Measurements from ENCODE around the gene CHD6. TPM values are rescaled to one million over a fixed set of nuclear protein-coding genes. Genes with fewer than 3 reads are reported as not detected.

The CHD6 gene
- total RNA-seq, 2 experiments from 2014 or later: 18.4 to 19.5 TPM

DNA sequence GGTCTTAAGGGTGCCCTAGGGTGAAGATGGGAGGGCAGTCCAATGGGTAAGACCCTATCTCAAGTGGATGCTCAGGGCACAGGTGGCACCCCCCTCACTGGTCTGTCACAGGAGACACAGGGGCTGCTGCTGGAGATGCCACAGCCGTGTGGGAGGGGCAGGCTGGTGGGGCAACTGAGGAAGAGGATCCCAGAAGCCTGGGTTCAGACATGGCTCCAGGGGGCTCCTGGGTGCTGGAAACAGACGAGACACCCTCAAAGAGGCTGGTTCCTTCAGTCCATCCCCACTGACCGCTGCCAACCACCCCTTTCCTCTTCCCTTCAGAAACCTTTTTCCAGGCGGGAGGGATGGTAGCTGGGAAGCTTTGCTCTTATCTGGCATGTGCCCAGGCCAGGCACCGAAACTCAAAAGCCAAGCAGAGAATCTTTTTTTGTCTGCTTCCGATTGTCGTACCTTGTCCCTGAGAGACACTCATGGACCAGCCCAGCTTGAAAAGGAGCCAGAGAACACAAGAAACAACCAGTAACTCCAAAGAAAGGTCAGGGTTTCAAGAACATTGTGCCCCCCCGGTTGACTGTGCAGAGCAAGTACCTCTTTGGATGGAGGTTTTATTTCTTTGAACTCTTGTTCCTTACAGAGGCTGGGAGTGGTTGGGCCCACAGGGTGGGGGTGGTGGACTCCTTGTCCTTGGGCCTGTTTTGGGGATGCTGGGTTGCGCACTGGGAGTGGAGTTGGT, 223.1 kb downstream of the CHD6 start:
- no peaks in the 10 kb centered on the region for H3K27me3 Mint-ChIP-seq
- no peak overlapping the region for H3K4me3 Mint-ChIP-seq
- no peaks in the 10 kb centered on the region for H3K9me3 Mint-ChIP-seq
- H3K4me1 Mint-ChIP-seq: no peaks in the 10 kb centered on the region
- DNase-seq: no peak
- H3K27ac Mint-ChIP-seq: no peak overlapping the region
- H3K36me3 Mint-ChIP-seq: no peaks in the 10 kb centered on the region

- H3K4me1 Mint-ChIP-seq: no peaks in the 10 kb centered on the region
- H3K9me3 Mint-ChIP-seq: no peaks in the 10 kb centered on the region
- H3K36me3 Mint-ChIP-seq: no peaks in the 10 kb centered on the region
- H3K27me3 Mint-ChIP-seq: no peaks in the 10 kb centered on the region
- no peak overlapping the region for H3K27ac Mint-ChIP-seq
- DNase-seq: no peak
- H3K4me3 Mint-ChIP-seq: no peak overlapping the region
Measured at GRCh38 chr20:41394081-41394480, 224.1 kb downstream of the CHD6 start.

GRCh38 chr20:41393705-41394066, 224.5 kb downstream of the CHD6 start:
- Mint-ChIP-seq H3K27ac (no peak overlapping the region), H3K4me1 (no peaks in the 10 kb centered on the region), H3K4me3 (no peak overlapping the region), H3K36me3 (no peaks in the 10 kb centered on the region), H3K27me3 (no peaks in the 10 kb centered on the region), H3K9me3 (no peaks in the 10 kb centered on the region)
- DNase-seq: no peak

DNA sequence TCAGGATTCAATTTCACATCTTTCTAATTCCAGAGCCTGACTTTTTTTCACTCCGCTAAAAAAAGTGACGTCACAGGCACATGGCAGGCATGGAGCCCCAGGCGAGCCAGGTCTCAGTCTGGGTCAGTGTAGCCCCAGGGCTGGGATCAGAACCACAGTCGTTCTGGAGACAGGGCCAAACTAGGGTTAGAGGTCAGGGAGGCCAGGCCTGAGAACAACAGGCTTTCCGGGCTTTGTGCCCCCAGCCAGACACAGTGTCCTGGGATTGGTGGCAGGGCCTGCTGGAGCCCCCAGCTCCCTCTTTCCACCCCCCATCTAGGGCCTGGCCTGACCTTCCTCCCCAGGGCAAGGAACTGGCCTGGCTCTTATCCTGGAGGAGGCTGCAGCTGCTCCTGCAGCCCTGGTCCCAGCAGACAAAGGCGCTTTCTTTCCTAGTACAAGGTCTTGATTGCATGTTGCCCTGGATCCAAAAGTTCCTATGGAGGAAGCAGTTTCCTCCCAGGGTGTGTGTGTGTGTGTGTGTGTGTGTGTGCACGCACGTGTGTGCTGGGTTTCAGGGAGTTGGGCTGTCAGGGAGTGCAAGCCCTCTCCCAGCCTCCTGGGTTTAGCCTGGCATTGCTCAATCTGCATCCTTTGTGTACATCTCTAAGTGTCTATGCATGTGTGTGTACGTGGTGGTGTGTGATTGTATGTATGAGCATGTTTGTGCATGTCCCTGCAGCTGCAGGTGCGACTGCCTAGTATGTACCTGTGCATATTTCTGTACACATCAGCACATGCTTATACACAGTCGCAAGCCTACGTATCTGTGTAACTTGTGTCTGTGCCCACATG, 225.1 kb downstream of the CHD6 start:
- H3K27ac Mint-ChIP-seq: no peak overlapping the region
- H3K4me1 Mint-ChIP-seq: no peaks in the 10 kb centered on the region
- DNase-seq: no peak
- no peaks in the 10 kb centered on the region for H3K36me3 Mint-ChIP-seq
- H3K27me3 Mint-ChIP-seq: no peaks in the 10 kb centered on the region
- H3K4me3 Mint-ChIP-seq: no peak overlapping the region
- no peaks in the 10 kb centered on the region for H3K9me3 Mint-ChIP-seq

DNA sequence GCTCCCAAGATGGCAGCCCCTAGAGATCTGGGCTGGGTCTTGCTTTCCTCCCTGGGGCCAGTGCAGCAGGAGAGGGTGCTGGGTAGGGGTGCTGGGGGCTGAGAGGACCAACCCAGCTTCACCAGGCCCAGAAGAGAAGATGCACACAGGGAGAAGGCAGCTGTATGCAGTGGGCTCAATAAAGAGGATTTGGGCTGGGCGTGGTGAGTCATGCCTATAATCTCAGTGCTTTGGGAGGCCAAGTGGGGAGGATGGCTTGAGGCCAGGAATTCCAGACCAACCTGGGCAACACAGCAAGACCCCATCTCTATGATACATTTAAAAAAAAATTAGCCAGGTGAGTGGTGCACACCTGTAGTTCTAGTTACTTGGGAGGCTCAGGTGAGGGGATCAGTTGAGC, 225.9 kb downstream of the CHD6 start:
- Mint-ChIP-seq H3K9me3 (no peaks in the 10 kb centered on the region), H3K4me1 (no peaks in the 10 kb centered on the region), H3K27me3 (no peaks in the 10 kb centered on the region), H3K27ac (no peak overlapping the region), H3K4me3 (no peak overlapping the region), H3K36me3 (no peaks in the 10 kb centered on the region)
- DNase-seq: no peak

DNA sequence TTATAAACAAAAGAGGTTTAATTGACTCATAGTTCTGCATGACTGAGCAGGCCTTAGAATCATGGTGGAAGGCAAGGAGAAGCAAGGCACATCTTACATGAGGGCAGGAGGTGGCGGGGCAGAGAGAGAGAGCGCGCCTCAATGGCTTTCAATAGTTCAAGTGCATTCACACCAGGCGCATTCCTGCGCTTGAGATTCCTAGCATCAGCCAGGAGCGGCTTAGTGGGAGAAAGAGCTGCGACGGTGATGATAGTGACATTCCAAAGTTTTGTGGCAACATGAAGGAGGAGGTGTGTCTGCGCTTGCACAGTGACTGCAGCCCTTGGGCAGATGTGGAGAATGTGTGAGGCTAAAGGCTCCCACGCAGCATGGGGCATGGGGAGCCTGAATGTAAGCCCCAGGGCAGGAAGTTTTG, 226.6 kb downstream of the CHD6 start:
- Mint-ChIP-seq H3K27ac (no peak overlapping the region), H3K9me3 (no peaks in the 10 kb centered on the region), H3K4me3 (no peak overlapping the region), H3K27me3 (no peaks in the 10 kb centered on the region), H3K36me3 (no peaks in the 10 kb centered on the region), H3K4me1 (no peaks in the 10 kb centered on the region)
- DNase-seq: no peak

DNA sequence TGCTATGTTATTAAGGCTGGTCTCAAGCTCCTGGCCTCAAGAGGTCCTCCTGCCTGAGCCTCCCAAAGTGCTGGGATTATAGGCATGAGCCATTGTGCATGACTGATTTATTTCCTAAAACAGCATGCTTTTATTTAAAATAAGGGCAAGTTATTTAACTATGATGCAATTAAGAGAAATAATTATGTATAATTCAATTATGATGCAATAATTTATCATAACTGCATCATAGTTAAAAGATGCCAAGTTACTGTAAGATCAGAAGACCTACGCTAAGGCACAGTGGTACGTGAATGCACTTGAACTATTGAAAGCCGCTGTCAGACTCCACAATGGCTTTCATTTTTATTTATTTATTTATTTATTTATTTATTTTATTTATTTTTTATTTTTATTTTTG, 227.3 kb downstream of the CHD6 start:
- Mint-ChIP-seq H3K27ac (no peak overlapping the region), H3K27me3 (no peaks in the 10 kb centered on the region), H3K4me3 (no peak overlapping the region), H3K9me3 (no peaks in the 10 kb centered on the region), H3K36me3 (no peaks in the 10 kb centered on the region), H3K4me1 (no peaks in the 10 kb centered on the region)
- DNase-seq: no peak

DNA sequence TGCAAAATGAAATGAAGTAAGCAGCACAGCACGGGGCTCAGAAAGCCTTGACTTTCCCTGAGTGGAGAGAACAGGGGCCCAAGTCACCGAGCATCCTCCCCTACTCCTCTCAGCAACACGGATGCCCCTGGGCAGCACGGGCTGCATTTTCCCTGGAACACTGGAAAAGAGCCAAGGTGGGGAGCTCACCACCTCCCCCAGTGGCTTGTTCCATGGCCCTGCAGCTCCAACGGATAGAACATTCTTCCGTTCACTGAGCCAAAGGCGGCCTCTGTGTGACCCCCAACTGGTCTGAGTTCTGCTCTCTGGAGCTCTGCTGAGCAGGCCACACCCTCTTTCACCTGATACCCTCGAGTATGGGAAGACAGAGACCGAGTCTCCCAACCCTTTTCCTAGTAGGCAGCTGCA, 230.7 kb downstream of the CHD6 start:
- Mint-ChIP-seq H3K36me3 (no peaks in the 10 kb centered on the region), H3K27ac (no peak overlapping the region), H3K9me3 (peaks cover 2% of the 10 kb centered on the region), H3K4me1 (no peaks in the 10 kb centered on the region), H3K27me3 (peaks cover 7% of the 10 kb centered on the region), H3K4me3 (no peak overlapping the region)
- DNase-seq: no peak

GRCh38 chr20:41386502-41387427, 231.4 kb downstream of the CHD6 start:
- Mint-ChIP-seq H3K27ac (no peak overlapping the region), H3K4me1 (no peaks in the 10 kb centered on the region), H3K4me3 (no peak overlapping the region), H3K9me3 (peaks cover 2% of the 10 kb centered on the region), H3K36me3 (no peaks in the 10 kb centered on the region), H3K27me3 (peaks cover 7% of the 10 kb centered on the region)
- DNase-seq: no peak

DNA sequence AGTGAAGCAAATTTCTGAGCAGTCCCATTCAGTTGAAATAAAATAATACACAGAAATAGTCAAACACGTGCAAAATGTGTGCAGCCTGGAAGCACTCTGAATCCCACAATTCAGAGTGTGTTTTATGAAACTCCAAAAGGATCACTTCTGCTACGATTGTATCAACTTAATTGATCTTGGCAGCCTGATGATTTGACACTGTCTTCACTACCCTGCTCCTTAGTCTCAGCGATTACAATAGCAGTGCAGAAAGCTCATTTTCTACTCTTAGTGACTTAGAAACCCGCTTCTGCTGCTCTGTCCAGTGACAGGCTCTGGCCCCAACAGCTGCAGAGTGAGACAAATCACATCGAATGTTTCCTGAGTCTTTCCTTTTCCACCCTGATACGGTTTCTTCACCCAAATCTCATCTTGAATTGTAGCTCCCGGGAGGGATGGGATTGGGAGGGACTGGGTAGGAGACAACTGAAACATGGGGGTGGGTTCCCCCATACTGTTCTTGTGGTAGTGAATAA, 235.3 kb downstream of the CHD6 start:
- Mint-ChIP-seq H3K9me3 (peaks cover 2% of the 10 kb centered on the region), H3K27me3 (peaks cover 27% of the 10 kb centered on the region), H3K27ac (no peak overlapping the region), H3K4me3 (no peak overlapping the region), H3K36me3 (no peaks in the 10 kb centered on the region), H3K4me1 (no peaks in the 10 kb centered on the region)
- no peak for DNase-seq

- H3K9me3 Mint-ChIP-seq: peaks cover 2% of the 10 kb centered on the region
- no peak overlapping the region for H3K27ac Mint-ChIP-seq
- H3K27me3 Mint-ChIP-seq: peaks cover 48% of the 10 kb centered on the region
- H3K4me1 Mint-ChIP-seq: no peaks in the 10 kb centered on the region
- no peaks in the 10 kb centered on the region for H3K36me3 Mint-ChIP-seq
- no peak overlapping the region for H3K4me3 Mint-ChIP-seq
- no peak for DNase-seq
Measured at GRCh38 chr20:41380551-41381193, 237.5 kb downstream of the CHD6 start.

- no peak overlapping the region for H3K4me3 Mint-ChIP-seq
- H3K9me3 Mint-ChIP-seq: peaks cover 2% of the 10 kb centered on the region
- no peak overlapping the region for H3K27ac Mint-ChIP-seq
- H3K4me1 Mint-ChIP-seq: no peaks in the 10 kb centered on the region
- DNase-seq: no peak
- peaks cover 48% of the 10 kb centered on the region for H3K27me3 Mint-ChIP-seq
- no peaks in the 10 kb centered on the region for H3K36me3 Mint-ChIP-seq
Measured at GRCh38 chr20:41379551-41379950, 238.6 kb downstream of the CHD6 start.

GRCh38 chr20:41377275-41377674, 240.9 kb downstream of the CHD6 start:
- no peak overlapping the region for H3K27ac Mint-ChIP-seq

GRCh38 chr20:41376349-41376748, 241.8 kb downstream of the CHD6 start:
- Mint-ChIP-seq H3K9me3 (peaks cover 1% of the 10 kb centered on the region), H3K36me3 (peaks cover 2% of the 10 kb centered on the region), H3K4me3 (no peak overlapping the region), H3K27me3 (peaks cover 45% of the 10 kb centered on the region), H3K27ac (no peak overlapping the region), H3K4me1 (no peaks in the 10 kb centered on the region)
- DNase-seq: no peak

More at GRCh38 chr20:41377275-41377674, 240.9 kb downstream of the CHD6 start:
- Mint-ChIP-seq H3K4me1 (no peaks in the 10 kb centered on the region), H3K4me3 (no peak overlapping the region), H3K36me3 (no peaks in the 10 kb centered on the region), H3K27me3 (peaks cover 45% of the 10 kb centered on the region), H3K9me3 (peaks cover 1% of the 10 kb centered on the region)
- DNase-seq: no peak
